Lower lobe of right lung (tissue), 2 donors: Measurements from ENCODE around the gene OR2V2. TPM values are rescaled to one million over a fixed set of nuclear protein-coding genes. Genes with fewer than 3 reads are reported as not detected.

Experiments
- ATAC-seq, 2 donors: fragments of 200-7000 bp; cut with Tn5 transposase; one replicate each; pipeline ENCODE4 v1.9.1; 2020 to 2022; ENCODE audit warnings: mild to moderate bottlenecking in 2 of 2, moderate library complexity in 2 of 2
- DNase-seq: peaks from one replicate; pipeline ENCODE4 v3.0.0-alpha.2; 2020
- H3K27ac ChIP-seq: fragments of 200-600 bp; one replicate; pipeline ENCODE4 v1.8.0; 2022
- H3K27me3 ChIP-seq: fragments of 200-600 bp; one replicate; pipeline ENCODE4 v1.8.0; 2022; ENCODE audit warnings: low read depth
- H3K36me3 ChIP-seq: fragments of 200-600 bp; one replicate; pipeline ENCODE4 v1.8.0; 2022; ENCODE audit warnings: mild to moderate bottlenecking
- H3K4me1 ChIP-seq: fragments of 200-600 bp; one replicate; pipeline ENCODE4 v1.8.0; 2022
- H3K4me3 ChIP-seq: fragments of 200-600 bp; one replicate; pipeline ENCODE4 v1.8.0; 2022; ENCODE audit warnings: mild to moderate bottlenecking
- H3K9me3 ChIP-seq: fragments of 200-600 bp; one replicate; pipeline ENCODE4 v1.8.0; 2022
- CTCF ChIP-seq: fragments of 200-600 bp; IDR thresholded peaks from one replicate; pipeline ENCODE4 v1.8.0; 2022; ENCODE audit warnings: antibody characterized with exemption, mild to moderate bottlenecking
- intact Hi-C: fragments of 100-400 bp; cut with DNase I; formaldehyde crosslinking; loops from one replicate; pipeline ENCODE4 v1.11.0; 2022
- total RNA-seq: library from RNA; stranded (reverse); fragmentation: NEBNext Ultra II Directional; extraction: Animal tissue kit (Norgen Biotek cat#: 25700); gene quantifications from one replicate; pipeline ENCODE4 v1.2.1, GENCODE V29; 2021
- donor health status: DM: no; HTN: yes; CAD: no; lungs with severe emphysema.

The OR2V2 gene
- total RNA-seq, 1 donor from 2014 or later: not detected

GRCh38 chr5:181170237-181170825 lies 22.9 kb downstream of the OR2V2 start:
- Histone ChIP-seq H3K36me3 (no peaks in the 10 kb centered on the region), H3K9me3 (no peaks in the 10 kb centered on the region), H3K27ac (no peak overlapping the region), H3K4me1 (peaks cover 25% of the 10 kb centered on the region), H3K4me3 (no peak overlapping the region), H3K27me3 (peaks cover 92% of the 10 kb centered on the region)
- TF ChIP-seq CTCF: no peak
- intact Hi-C loops: no loop called here
- ATAC-seq (peak; percentile 31), DNase-seq (no peak)

GRCh38 chr5:181170996-181171395 lies 23.6 kb downstream of the OR2V2 start:
- Histone ChIP-seq H3K4me3 (no peak overlapping the region), H3K4me1 (peaks cover 25% of the 10 kb centered on the region), H3K27ac (no peak overlapping the region), H3K9me3 (no peaks in the 10 kb centered on the region), H3K27me3 (peaks cover 87% of the 10 kb centered on the region), H3K36me3 (no peaks in the 10 kb centered on the region)
- intact Hi-C loops: no loop called here
- DNase-seq (no peak), ATAC-seq (no peak)
- TF ChIP-seq CTCF: no peak

- intact Hi-C loops: no loop called here
- H3K4me1 ChIP-seq: peaks cover 25% of the 10 kb centered on the region
- H3K36me3 ChIP-seq: no peaks in the 10 kb centered on the region
- no peaks in the 10 kb centered on the region for H3K9me3 ChIP-seq
- TF ChIP-seq CTCF: no peak
- no peak overlapping the region for H3K4me3 ChIP-seq
- H3K27ac ChIP-seq: no peak overlapping the region
- ATAC-seq: no peak
- DNase-seq: no peak
- peaks cover 79% of the 10 kb centered on the region for H3K27me3 ChIP-seq
These were observed 24.4 kb downstream of the OR2V2 start for GRCh38 chr5:181171782-181172181.

GRCh38 chr5:181173027-181173419 lies 25.6 kb downstream of the OR2V2 start:
- H3K36me3 ChIP-seq: no peaks in the 10 kb centered on the region
- intact Hi-C loops: no loop called here
- ATAC-seq: no peak
- peak overlapping the region; percentile 25 for H3K4me3 ChIP-seq
- H3K9me3 ChIP-seq: no peaks in the 10 kb centered on the region
- no peak overlapping the region for H3K27ac ChIP-seq
- DNase-seq: no peak
- TF ChIP-seq CTCF: no peak
- peaks cover 73% of the 10 kb centered on the region for H3K27me3 ChIP-seq
- peaks cover 25% of the 10 kb centered on the region for H3K4me1 ChIP-seq

GRCh38 chr5:181173420-181174342 lies 26.3 kb downstream of the OR2V2 start:
- DNase-seq: no peak
- Histone ChIP-seq H3K27me3 (peaks cover 66% of the 10 kb centered on the region), H3K9me3 (no peaks in the 10 kb centered on the region), H3K27ac (no peak overlapping the region), H3K4me3 (peak overlapping the region; percentile 25), H3K4me1 (peaks cover 25% of the 10 kb centered on the region), H3K36me3 (no peaks in the 10 kb centered on the region)
- peak; percentile 43 to 49 for ATAC-seq
- intact Hi-C loops: no loop called here
- TF ChIP-seq CTCF: no peak
